ENCODE results near the gene NUBP2.
A peak's percentile ranks its signal among the peaks of the same experiment; 100 is the strongest.

Gene NUBP2

GRCh38 chr16:1812732-1813163 lies 30.0 kb downstream of the NUBP2 start (continued):
- TF ChIP-seq REST (tag by site-specific recombination; IDR thresholded peaks at IDR 0.05) (no peak), ZNF843 (tag by site-specific recombination; IDR thresholded peaks at IDR 0.05) (no peak), ZNF791 (tag by site-specific recombination; IDR thresholded peaks at IDR 0.05) (no peak), ZNF692 (tag by site-specific recombination; IDR thresholded peaks at IDR 0.05) (peak; percentile 34; the same call in 1 of the 2 replicates), ZNF394 (tag by site-specific recombination; IDR thresholded peaks at IDR 0.05; ENCODE audit: borderline replicate concordance) (no peak), ZNF626 (tag by site-specific recombination; IDR thresholded peaks at IDR 0.05) (no peak), SCRT2 (tag by site-specific recombination; IDR thresholded peaks at IDR 0.05) (no peak), ZBTB1 (tag by site-specific recombination; IDR thresholded peaks at IDR 0.05) (no peak), ZNF624 (tag by site-specific recombination; IDR thresholded peaks at IDR 0.05) (no peak), KLF8 (tag by site-specific recombination; IDR thresholded peaks at IDR 0.05) (no peak), ZNF514 (tag by site-specific recombination; IDR thresholded peaks at IDR 0.05) (no peak), ZNF580 (tag by site-specific recombination; IDR thresholded peaks at IDR 0.05) (no peak), ZNF670 (tag by site-specific recombination; IDR thresholded peaks at IDR 0.05; ENCODE audit: low read depth) (no peak), ZFP69B (tag by site-specific recombination; IDR thresholded peaks at IDR 0.05) (no peak), ZNF24 (tag by site-specific recombination; IDR thresholded peaks at IDR 0.05) (no peak), ATF2 (tag by site-specific recombination; IDR thresholded peaks at IDR 0.05; ENCODE audit: low read depth) (no peak), TCF7L2 (IDR thresholded peaks at IDR 0.05; ENCODE audit: borderline replicate concordance, low read depth, low read length) (no peak), PRDM4 (tag by site-specific recombination; IDR thresholded peaks at IDR 0.05) (peak; percentile 72), ZNF513 (tag by site-specific recombination; IDR thresholded peaks at IDR 0.05) (no peak), KLF9 (tag by site-specific recombination; IDR thresholded peaks at IDR 0.05; ENCODE audit: low read depth) (0 out of 2 replicates have a peak, but pooled peaks have one; percentile 33), GLI2 (tag by site-specific recombination; IDR thresholded peaks at IDR 0.05; ENCODE audit: borderline replicate concordance, low read depth) (no peak), ZBTB21 (tag by site-specific recombination; IDR thresholded peaks at IDR 0.05) (no peak), BCL6B (tag by site-specific recombination; IDR thresholded peaks at IDR 0.05) (no peak), ZBTB48 (tag by site-specific recombination; IDR thresholded peaks at IDR 0.05) (no peak), ZNF221 (tag by site-specific recombination; IDR thresholded peaks at IDR 0.05; ENCODE audit: borderline replicate concordance) (no peak), ZSCAN30 (tag by site-specific recombination; IDR thresholded peaks at IDR 0.05) (no peak), ZFP41 (tag by site-specific recombination; IDR thresholded peaks at IDR 0.05; ENCODE audit: borderline replicate concordance) (no peak), ZNF707 (tag by site-specific recombination; IDR thresholded peaks at IDR 0.05) (no peak)

All from HEK293 (cell line).